ENCODE results near the gene NNT.
"Not testable (repeated sequence)": the region's sequence is repeated elsewhere in the genome, so short reads cannot be mapped to it uniquely, and the experiment has no call there.

NNT gene

GRCh38 chr5:43570450-43571158, 32.4 kb upstream of the NNT start:
- H3K4me3 ChIP-seq (ENCODE audit: control insufficient read depth, low read depth, low read length): no peak overlapping the region
- TF ChIP-seq CTCF (IDR thresholded peaks at IDR 0.05; ENCODE audit: control insufficient read depth, insufficient read depth, low read depth, low read length, missing control alignments): no peak
- no peak for DNase-seq (ENCODE audit: low read depth)

- no peak for DNase-seq (ENCODE audit: low read depth)
- no peak overlapping the region for H3K4me3 ChIP-seq (ENCODE audit: control insufficient read depth, low read depth, low read length)
- no peak for TF ChIP-seq CTCF (IDR thresholded peaks at IDR 0.05; ENCODE audit: control insufficient read depth, insufficient read depth, low read depth, low read length, missing control alignments)
These were observed 31.7 kb upstream of the NNT start for GRCh38 chr5:43571237-43571636.

GRCh38 chr5:43572357-43572756, 30.6 kb upstream of the NNT start:
- no peak for TF ChIP-seq CTCF (IDR thresholded peaks at IDR 0.05; ENCODE audit: control insufficient read depth, insufficient read depth, low read depth, low read length, missing control alignments)
- DNase-seq (ENCODE audit: low read depth): no peak
- H3K4me3 ChIP-seq (ENCODE audit: control insufficient read depth, low read depth, low read length): no peak overlapping the region

GRCh38 chr5:43573058-43573457, 29.9 kb upstream of the NNT start:
- DNase-seq (ENCODE audit: low read depth): peak; percentile 33
- no peak for TF ChIP-seq CTCF (IDR thresholded peaks at IDR 0.05; ENCODE audit: control insufficient read depth, insufficient read depth, low read depth, low read length, missing control alignments)
- H3K4me3 ChIP-seq (ENCODE audit: control insufficient read depth, low read depth, low read length): no peak overlapping the region

- H3K4me3 ChIP-seq (ENCODE audit: control insufficient read depth, low read depth, low read length); DNase-seq (ENCODE audit: low read depth): not testable (repeated sequence)
These were observed 22.4 kb upstream of the NNT start for GRCh38 chr5:43580402-43581210.

GRCh38 chr5:43581398-43581797, 21.6 kb upstream of the NNT start:
- no peak for DNase-seq (ENCODE audit: low read depth)
- TF ChIP-seq CTCF (IDR thresholded peaks at IDR 0.05; ENCODE audit: control insufficient read depth, insufficient read depth, low read depth, low read length, missing control alignments): no peak
- H3K4me3 ChIP-seq (ENCODE audit: control insufficient read depth, low read depth, low read length): no peak overlapping the region
